ENCODE results near the gene ACTL6B.
"Not testable (repeated sequence)": the region's sequence is repeated elsewhere in the genome, so short reads cannot be mapped to it uniquely, and the experiment has no call there.

The ACTL6B gene

DNA sequence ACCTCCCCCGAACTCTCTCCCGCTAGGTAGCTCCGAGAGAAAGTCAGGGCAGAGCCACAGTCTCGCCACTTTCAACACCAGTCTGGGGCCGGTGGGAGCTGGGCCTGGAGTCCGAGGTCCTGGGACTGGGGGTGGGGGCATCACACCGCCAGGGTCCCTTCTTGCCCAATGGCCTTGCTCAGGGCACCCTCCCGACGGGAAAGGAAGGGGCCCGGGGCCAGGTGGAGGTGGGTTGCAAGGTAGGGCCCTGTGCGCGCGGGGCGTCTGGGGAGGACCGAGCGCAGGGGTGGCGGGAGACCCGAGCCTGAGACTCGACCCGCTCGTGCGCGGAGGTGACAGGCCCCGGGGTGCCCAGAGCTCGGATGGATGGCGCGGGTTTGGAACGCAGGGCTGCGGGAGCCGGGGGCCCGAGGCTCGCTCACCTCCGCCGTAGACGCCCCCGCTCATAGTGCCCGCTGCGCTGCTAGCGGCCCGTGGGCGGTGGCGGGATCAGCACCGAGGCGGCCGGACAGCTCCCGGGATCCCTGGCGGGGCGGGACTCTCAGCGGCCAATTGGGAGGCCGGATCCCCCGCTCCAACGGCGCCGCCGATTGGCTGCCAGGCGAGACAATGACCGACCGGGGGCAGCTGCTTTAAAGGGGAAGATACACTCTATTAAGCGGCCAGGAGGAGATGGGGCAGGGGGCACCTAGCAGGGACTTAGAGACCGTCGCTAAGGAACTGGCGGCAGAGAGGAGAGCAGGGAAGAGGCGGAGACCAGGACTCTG is at the start of gene ACTL6B:
TSS of gene ACTL6B (minus strand) at position 541 of the 767 bp plus-strand sequence. CDS start at position 447, 94 bp downstream.
- no peak for DNase-seq (ENCODE audit: low spot score)

- peak; percentile 59 for DNase-seq (ENCODE audit: low spot score)
Measured at GRCh38 chr7:100705320-100705752, 49.1 kb upstream of the ACTL6B start.

GRCh38 chr7:100701089-100701488 is 44.8 kb upstream of the ACTL6B start:
- not testable (repeated sequence) for DNase-seq (ENCODE audit: low spot score)

DNA sequence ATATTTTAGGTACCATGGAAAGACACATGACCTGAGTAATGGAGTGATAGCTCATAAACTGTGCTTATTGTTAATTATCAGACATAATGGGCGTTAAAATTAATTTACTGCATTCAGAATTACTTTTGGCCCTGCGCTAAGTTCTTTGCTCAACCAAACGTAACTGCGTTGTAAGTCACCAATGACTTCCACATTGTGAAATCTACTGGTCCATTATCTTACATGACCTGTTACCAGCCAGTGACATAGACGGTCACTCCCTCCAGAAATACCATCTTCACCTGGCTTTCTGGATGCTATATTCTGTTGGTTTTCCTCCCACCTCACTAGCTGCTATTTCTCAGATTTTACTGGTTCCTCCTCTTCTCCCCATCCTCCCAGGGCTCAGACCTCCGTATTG is 42.8 kb upstream of the ACTL6B start:
- no peak for DNase-seq (ENCODE audit: low spot score)

DNA sequence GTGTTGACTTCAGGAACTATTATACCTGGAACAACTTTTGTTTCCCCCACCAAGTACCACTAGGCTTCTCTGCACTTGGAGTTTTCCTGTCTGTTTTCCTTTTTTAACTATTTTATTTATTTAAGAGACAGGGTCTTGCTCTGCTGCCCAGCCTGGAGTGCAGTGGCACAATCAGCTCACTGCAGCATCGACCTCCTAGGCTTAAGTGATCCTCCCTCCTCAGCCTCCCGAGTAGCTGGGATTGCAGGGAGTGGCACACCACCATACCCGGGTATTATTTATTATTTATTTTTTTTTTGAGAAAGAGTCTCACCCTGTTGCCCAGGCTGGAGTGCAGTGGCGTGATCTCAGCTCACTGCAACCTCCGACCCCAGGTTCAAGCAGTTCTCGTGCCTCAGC is 39.9 kb upstream of the ACTL6B start:
- no peak for DNase-seq (ENCODE audit: low spot score)

DNA sequence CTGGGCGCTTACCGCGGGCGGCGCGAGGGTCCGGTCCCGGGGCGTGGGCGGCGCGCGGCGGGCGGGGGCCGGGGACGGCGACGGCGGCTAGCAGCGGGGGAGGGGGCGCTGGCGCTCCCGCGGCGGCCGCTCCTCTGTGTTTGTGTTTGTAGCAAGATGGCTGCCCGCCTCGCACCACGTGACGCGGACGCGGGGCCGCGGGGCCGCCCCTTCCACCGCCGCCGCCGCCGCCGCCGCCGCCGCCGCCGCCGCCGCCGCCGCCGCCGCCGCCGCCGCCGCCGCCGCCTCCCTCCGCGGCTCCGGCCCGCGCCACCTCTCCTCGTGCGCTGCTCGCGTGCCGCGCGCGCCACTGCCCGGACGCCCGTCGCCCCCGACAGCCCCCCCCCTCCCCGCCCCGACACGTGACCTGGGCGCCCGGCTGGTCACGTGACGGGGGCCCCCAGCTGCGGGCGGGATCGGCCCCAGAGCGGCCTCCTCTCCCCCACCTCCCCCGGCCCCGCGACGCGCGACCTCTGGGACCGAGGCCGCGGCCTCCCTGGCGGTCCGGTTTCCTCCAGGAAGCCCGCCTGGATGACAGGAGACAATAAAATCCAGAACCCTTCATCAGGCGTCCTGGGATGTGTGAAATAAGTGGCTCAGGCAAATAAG is 38.0 kb upstream of the ACTL6B start, which contains the start of gene GIGYF1:
TSS of gene GIGYF1 (minus strand) at position 153 of the 648 bp plus-strand sequence. CDS start 6,012 bp downstream, outside the sequence.
- DNase-seq (ENCODE audit: low spot score) = peak; percentile 60

DNA sequence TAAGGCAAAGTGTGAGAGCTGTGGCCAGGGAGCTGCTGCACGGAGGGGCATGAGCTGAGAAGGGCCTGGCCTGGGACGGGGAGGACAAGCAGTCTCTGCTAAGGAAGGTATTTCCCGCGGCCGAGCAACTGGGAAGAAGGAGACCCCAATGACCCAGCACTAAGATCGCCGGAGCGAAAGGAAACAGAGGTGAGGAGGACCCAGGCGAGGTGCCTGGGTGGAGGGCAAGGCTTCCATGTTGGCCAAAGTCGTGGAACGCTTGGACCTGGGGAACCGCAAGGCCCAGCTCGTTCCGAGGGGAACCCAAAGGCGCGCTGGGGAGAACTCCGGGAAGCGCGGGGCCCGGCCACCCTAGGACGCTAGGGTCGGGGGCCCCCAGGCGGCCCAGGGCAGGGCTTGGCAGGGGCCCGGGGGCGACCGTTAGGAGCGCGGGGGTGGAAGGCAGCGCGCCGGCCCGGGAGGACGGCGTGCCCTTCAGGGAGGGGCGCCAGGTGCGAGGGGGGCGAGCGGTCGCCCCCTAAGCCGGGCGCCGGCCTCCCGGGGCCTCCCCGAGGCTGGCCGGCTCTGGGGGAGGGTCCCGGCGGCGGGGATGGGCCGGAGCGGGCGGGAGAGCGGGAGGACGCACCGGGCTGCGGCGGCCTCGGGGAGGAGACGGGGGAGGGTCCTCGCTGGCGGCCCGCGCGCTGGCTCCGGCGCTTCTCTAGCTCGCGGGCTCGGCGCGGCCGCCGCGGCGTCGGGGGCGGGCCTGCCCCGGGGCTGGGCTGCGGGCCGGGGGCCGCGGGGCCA is 37.3 kb upstream of the ACTL6B start:
- no peak for DNase-seq (ENCODE audit: low spot score)

GRCh38 chr7:100692578-100692961 is 36.3 kb upstream of the ACTL6B start:
- no peak for DNase-seq (ENCODE audit: low spot score)

GRCh38 chr7:100691676-100692577 is 35.7 kb upstream of the ACTL6B start:
- DNase-seq (ENCODE audit: low spot score) = peak; percentile 79

DNA sequence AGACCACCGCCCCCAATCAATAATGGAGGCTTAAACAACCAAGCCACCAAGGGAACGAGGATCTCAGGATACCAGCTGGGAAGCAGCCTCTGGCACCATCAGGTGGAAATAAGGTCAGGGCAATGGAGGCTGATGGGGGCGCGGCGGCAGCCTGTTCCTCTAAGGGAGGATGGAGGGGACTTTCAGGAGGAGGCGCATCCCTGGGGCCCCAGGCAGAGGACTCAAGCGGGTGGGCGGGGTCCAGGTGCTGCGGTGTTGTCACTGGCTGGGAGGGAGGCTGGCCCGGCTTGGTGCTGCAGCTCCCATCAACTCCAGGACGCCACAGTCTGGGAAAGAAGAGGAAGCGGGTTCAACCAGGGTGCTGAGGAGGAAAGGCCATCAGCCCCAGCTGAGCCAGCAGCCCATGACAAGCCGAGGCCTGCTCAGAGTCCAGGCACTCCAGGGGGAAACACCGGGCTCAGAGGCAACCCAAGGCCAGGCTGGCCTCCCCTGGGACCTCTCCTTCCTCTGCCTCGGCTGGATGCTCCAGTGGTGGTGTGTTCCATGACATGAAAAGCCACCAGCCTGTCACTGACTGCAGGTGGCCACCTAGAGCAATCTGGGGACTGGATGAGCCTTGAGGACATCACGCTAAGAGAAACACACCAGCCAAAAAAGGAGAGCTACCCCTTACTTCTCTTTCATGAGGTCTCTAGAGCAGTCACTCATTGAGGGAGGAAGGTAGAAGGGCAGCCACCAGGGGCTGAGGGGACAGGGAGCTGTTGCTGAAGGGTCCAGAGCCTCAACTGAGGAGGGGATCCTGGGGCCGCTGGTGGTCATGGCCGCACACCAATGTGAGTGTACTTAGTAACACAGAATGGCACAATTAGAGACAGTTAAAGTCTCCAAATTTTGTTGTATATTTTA is 33.2 kb upstream of the ACTL6B start:
- DNase-seq (ENCODE audit: low spot score) = no peak

- no peak for DNase-seq (ENCODE audit: low spot score)
Measured at GRCh38 chr7:100688326-100688860, 32.1 kb upstream of the ACTL6B start.

DNA sequence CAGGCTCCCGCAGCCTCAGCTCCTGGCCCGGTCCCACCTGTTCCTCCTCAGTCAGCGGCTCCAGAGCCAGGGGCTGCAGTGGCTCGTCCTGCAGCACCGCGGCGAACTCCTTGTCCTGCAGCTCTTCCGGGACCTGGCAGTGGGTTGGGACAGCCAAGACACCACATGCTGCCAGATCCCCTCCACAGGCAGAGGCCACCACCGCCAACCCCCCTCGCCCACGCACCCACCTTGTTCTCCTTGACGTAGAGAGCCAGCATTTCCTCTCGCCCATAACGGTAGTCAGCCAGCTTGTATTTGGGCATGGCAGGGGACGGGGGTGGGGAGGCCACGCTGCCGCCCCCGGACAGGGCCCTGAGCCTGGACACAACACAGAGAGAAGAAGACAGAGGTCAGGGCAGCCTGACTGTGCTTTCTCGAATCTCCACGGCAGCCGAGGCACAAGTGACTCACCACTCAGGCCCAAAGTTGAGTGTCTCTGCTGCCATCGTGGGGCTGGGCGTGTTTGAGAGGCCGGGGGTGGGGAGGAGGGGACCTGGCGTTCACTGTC is 31.6 kb upstream of the ACTL6B start:
- no peak for DNase-seq (ENCODE audit: low spot score)

DNA sequence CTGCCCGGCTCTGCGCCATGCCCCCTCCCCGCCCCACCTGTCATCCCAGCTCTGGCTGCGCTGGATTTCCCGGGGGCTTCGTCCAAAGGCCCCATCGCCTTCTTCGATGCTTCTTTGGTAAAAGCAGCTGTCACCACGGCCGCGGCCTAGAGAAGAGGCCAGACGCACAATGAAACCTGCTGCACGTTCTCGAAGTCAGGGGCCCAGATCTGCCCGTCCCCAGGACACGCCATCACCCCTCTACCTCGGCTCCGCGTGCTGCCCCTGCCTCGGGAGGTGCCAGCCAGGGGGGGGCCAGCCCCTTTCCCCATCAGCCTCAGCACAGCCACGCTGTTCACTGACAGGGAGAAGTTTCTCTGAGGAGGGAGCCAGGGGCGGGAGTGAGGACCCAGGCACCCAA is 31.0 kb upstream of the ACTL6B start:
- no peak for DNase-seq (ENCODE audit: low spot score)

DNA sequence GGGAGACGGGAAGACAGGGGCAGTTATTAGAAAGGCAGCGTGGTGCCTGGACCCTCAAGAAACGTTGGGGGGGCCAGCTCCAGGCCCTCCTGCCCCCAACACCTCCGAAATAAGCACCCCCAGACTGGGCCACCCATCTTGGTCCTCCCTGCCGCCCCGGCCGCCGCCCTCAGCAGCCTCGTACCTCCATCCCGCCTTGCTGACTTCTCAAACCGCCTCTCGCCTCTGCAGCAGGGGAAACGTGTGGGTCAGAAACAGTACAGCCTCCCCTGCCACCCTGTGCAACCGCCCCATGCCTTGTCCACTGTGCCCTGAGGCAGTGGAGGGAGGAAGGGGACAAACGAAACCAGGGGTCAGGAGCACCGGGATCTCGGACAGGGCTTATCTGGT is 30.6 kb upstream of the ACTL6B start:
- no peak for DNase-seq (ENCODE audit: low spot score)

- no peak for DNase-seq (ENCODE audit: low spot score)
Measured at GRCh38 chr7:100686201-100686821, 30.1 kb upstream of the ACTL6B start.

GRCh38 chr7:100685631-100686145 is 29.4 kb upstream of the ACTL6B start:
- no peak for DNase-seq (ENCODE audit: low spot score)

GRCh38 chr7:100685049-100685605 is 28.9 kb upstream of the ACTL6B start:
- no peak for DNase-seq (ENCODE audit: low spot score)

GRCh38 chr7:100684534-100685042 is 28.3 kb upstream of the ACTL6B start:
- DNase-seq (ENCODE audit: low spot score) = no peak

Data from CD4-positive, alpha-beta T cell treated with Interleukin-6 at 100 ng/mL for 8 hours (primary cell).